Measurements from ENCODE around the gene OR5H14. TPM values are rescaled to one million over a fixed set of nuclear protein-coding genes. Genes with fewer than 3 reads are reported as not detected.
A peak's percentile ranks its signal among the peaks of the same experiment; 100 is the strongest.

The OR5H14 gene
- total and polyA plus RNA-seq, 10 of the 15 experiments (the other 5 are each of a cell fraction or from before 2014, with no cell fraction given) = not detected

- TF ChIP-seq CBX3 (IDR thresholded peaks at IDR 0.05; ENCODE audit: borderline replicate concordance, low read depth) (no peak), MXI1 (IDR thresholded peaks at IDR 0.05; ENCODE audit: low read depth, low read length) (no peak), ELK1 (IDR thresholded peaks at IDR 0.05; ENCODE audit: low read depth, low read length) (no peak), TCF3 (IDR thresholded peaks at IDR 0.05; ENCODE audit: borderline replicate concordance, insufficient read depth, low read depth, low read length) (no peak), MLLT1 (IDR thresholded peaks at IDR 0.05) (no peak), DPF2 (IDR thresholded peaks at IDR 0.05) (no peak), ATF7 (IDR thresholded peaks at IDR 0.05; ENCODE audit: low read depth) (no peak), YBX1 (IDR thresholded peaks at IDR 0.05) (no peak), IKZF2 (IDR thresholded peaks at IDR 0.05) (0 out of 4 replicates have a peak, but pooled peaks of 1 of the 2 experiments have one; percentile 25), EED (IDR thresholded peaks at IDR 0.05; ENCODE audit: low read depth) (no peak), SP1 (IDR thresholded peaks at IDR 0.05; ENCODE audit: low read depth, low read length) (no peak), ZSCAN29 (IDR thresholded peaks at IDR 0.05) (no peak), E2F8 (IDR thresholded peaks at IDR 0.05; ENCODE audit: low read depth, partially characterized antibody) (no peak), CBFB (IDR thresholded peaks at IDR 0.05; ENCODE audit: low read depth) (no peak), PAX8 (IDR thresholded peaks at IDR 0.05) (no peak), USF1 (IDR thresholded peaks at IDR 0.05; ENCODE audit: borderline replicate concordance, extremely low read length, insufficient read depth, low read depth, low read length) (no peak), ZNF622 (IDR thresholded peaks at IDR 0.05) (no peak), IRF3 (IDR thresholded peaks at IDR 0.05) (no peak), RUNX3 (IDR thresholded peaks at IDR 0.05; ENCODE audit: low read length) (peak; percentile 19; the same call in 1 of the 2 replicates), BCL3 (IDR thresholded peaks at IDR 0.05; ENCODE audit: borderline replicate concordance, insufficient read depth, low read depth, low read length, poor library complexity, severe bottlenecking) (no peak), FOS (IDR thresholded peaks at IDR 0.05; ENCODE audit: borderline replicate concordance, extremely low read depth, insufficient read length) (no peak), RBBP5 (conservative IDR thresholded peaks at IDR 0.05) (no peak)
- TF ChIP-seq, protein P1, sequence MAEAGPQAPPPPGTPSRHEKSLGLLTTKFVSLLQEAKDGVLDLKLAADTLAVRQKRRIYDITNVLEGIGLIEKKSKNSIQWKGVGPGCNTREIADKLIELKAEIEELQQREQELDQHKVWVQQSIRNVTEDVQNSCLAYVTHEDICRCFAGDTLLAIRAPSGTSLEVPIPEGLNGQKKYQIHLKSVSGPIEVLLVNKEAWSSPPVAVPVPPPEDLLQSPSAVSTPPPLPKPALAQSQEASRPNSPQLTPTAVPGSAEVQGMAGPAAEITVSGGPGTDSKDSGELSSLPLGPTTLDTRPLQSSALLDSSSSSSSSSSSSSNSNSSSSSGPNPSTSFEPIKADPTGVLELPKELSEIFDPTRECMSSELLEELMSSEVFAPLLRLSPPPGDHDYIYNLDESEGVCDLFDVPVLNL (IDR thresholded peaks at IDR 0.05; ENCODE audit: low read depth, low read length) = no peak
These were observed 41.3 kb downstream of the OR5H14 start (continued) for GRCh38 chr3:98188545-98188944.

Data from GM12878 (cell line).